Epithelial cell of esophagus (primary cell): ENCODE results near the gene BAD.

Experiments
- DNase-seq: peaks from one replicate; pipeline ENCODE4 v3.0.0; 2010; ENCODE audit warnings: low read depth
- H3K4me3 ChIP-seq: 2 replicates; pipeline ENCODE4 v1.5.1; 2011; ENCODE audit warnings: mild to moderate bottlenecking, low read length, control low read depth
- TF ChIP-seq, protein P1 (sequence below): IDR thresholded peaks from 2 replicates; pipeline ENCODE4 v1.5.1; 2011; ENCODE audit warnings: low read depth, mild to moderate bottlenecking, low read length, control low read depth, inconsistent platforms; ENCODE audit not compliant: insufficient read depth; ENCODE audit errors: missing control alignments

Gene BAD

DNA sequence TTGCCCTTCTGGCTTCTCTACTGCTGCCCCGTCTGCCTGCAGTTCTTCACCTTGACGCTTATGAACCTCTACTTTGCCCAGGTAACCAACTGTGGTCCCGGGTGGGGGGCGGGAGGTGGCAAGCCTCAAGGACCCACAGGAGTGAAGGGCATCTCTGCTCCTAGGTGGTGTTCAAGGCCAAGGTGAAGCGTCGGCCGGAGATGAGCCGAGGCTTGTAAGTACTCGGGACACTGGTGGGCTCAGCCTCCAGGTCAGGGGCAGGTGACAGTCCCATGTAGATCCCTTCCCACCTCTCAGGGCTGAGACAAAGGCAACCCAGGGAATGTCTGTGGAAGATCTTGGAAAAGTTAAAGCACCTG lies 2.3 kb upstream of the BAD start:
- TF ChIP-seq, protein P1, sequence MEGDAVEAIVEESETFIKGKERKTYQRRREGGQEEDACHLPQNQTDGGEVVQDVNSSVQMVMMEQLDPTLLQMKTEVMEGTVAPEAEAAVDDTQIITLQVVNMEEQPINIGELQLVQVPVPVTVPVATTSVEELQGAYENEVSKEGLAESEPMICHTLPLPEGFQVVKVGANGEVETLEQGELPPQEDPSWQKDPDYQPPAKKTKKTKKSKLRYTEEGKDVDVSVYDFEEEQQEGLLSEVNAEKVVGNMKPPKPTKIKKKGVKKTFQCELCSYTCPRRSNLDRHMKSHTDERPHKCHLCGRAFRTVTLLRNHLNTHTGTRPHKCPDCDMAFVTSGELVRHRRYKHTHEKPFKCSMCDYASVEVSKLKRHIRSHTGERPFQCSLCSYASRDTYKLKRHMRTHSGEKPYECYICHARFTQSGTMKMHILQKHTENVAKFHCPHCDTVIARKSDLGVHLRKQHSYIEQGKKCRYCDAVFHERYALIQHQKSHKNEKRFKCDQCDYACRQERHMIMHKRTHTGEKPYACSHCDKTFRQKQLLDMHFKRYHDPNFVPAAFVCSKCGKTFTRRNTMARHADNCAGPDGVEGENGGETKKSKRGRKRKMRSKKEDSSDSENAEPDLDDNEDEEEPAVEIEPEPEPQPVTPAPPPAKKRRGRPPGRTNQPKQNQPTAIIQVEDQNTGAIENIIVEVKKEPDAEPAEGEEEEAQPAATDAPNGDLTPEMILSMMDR, result no peak

DNA sequence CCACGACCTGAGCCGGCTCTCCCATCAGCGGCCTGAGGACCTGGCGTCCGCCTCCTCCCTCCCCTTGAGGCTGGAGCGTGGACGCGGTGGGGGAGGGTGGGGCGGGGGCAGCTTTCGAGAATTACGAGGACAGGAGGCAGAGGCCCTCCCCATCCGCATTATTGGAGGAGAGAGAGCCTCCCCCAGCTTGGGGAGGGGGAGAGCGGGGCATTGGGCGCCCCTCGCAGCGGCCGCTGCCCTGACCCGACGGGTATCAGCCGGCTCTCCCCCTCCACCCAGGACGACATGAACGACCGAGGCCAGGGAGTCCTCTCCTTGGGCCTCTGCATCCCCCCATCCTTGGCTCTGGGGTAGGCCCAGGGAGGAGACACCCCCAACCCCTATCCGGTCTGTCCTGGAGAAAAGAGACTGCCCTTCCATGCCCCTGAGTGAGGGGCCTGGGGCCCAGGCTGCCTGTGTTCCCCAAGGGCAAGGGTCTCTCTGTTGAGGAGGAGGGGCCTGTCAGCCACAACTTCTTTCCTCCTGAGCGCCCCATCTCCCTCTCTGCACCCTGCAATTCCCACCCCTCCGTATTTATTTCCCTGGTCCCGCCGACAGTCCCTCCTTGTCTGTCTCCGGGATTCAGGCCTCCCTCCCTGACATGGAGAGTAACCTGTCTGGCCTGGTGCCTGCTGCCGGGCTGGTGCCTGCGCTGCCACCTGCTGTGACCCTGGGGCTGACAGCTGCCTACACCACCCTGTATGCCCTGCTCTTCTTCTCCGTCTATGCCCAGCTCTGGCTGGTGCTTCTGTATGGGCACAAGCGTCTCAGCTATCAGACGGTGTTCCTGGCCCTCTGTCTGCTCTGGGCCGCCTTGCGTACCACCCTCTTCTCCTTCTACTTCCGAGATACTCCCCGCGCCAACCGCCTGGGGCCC lies 1.7 kb upstream of the BAD start:
- DNase-seq, result no peak
- TF ChIP-seq, protein P1, result no peak
- peak overlapping the region; percentile 55 for H3K4me3 ChIP-seq

More for the DNA sequence above, 2.3 kb upstream of the BAD start:
- no peak for DNase-seq
- H3K4me3 ChIP-seq, result no peak overlapping the region

DNA sequence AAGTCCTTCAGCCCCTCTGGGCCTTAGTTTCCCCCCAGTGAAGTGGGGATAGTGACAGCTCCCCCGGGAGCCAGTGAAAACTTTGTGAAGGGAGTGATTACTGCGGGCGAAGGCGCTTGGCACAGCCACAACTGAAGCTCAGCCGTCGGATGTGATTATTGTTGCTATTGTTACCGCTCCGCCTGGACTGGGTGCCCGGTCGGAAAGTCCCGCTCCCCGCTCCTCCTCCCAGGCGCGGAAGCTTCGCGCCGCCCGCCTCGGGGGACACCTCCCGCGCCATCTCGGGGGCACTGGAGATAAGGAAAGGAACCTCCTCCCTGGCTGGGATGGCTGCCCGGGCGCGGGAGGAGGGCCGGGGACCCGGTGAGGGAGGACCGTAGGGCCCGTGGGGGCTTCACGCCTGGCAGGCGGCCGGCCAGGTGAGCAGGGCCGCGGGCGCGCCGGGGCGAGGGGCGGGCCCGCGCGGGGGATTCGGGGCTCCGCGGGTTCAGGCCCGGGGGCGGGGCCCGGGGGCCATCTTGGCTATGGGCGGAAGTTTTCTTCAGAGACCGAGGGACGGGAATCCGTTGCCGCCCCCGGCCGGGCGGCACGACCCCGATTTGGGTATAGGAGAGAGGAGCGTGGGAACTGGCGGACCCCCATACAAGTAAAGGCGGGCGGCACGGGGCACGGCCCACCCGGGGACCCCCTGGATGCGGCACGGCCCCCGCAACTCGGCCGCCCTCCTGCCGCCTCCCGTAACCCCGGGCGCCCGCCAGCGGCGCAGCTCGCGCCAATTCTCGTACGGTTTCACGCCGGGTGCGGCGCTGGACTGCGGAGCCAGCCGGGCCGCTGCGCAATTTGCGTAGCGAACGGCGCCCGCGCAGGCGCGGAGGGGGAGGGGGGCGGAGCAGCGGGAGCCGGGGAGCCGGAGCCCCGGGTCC lies 758 bp upstream of the BAD start, which contains the start of gene GPR137:
Gene GPR137, plus strand, starts transcription at position 887 of the 923 bp plus-strand sequence. CDS start 677 bp downstream, outside the sequence.
- H3K4me3 ChIP-seq, result peak within 1 kb of the TSS; percentile 70
- TF ChIP-seq, protein P1, result no peak
- peak; percentile 79 for DNase-seq

DNA sequence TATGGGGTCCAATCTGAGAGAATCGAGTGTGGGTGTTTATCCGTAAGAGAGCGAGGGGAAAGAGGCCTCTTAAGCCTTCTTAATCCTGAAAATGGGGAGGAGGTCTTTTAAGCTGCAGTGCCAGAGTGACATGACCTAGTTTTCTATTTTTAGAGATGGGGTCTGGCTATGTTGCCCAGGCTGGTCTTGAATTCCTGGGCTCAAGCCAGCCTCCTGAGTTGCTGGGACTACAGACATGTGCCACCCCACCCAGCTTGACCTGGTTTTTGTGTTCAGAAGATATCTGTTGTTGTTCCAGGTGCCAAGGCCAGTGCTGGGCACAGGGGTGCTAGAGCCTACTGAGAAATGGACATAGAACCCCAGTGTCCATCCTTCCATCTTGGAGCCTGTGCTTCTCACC lies 1.4 kb downstream of the BAD start:
- no peak for DNase-seq
- no peak overlapping the region for H3K4me3 ChIP-seq
- TF ChIP-seq, protein P1, result no peak

DNA sequence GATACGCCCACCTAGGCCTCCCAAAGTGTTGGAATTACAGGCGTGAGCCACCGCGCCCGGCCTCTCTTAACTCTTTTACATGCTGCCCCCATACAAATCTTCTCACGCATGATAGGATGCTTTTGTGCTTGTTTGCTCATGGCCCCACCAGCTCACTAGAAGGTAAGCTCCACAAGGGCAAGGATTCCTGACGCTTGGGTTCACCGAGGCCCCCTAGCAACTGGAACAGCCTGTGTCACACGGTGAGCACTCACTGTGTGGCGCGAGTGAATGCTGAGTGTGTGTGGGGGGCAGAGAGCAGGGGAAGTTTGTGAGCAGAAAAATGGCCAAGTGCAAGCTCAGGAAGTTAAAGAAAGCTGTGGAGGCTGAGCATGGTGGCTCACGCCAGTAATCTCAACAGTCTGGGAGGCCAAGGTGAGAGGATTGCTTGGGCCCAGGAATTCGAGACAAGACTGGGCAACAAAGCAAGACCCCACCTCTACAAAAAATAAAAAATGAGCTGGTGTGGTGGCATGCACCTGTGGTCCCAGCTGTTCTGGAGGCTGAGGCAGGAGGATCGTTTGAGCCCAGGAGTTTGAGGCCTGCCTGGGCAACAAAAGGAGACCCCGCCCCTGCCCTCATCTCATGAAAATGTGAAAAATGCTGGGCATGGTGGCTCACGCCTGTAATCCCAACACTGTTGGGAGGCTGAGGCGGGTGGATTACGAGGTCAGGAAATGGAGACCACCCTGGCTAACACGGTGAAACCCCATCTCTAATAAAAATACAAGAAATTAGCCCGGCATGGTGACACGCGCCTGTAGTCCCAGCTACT lies 2.3 kb downstream of the BAD start:
- no peak for DNase-seq
- TF ChIP-seq, protein P1, result no peak
- no peak overlapping the region for H3K4me3 ChIP-seq

DNA sequence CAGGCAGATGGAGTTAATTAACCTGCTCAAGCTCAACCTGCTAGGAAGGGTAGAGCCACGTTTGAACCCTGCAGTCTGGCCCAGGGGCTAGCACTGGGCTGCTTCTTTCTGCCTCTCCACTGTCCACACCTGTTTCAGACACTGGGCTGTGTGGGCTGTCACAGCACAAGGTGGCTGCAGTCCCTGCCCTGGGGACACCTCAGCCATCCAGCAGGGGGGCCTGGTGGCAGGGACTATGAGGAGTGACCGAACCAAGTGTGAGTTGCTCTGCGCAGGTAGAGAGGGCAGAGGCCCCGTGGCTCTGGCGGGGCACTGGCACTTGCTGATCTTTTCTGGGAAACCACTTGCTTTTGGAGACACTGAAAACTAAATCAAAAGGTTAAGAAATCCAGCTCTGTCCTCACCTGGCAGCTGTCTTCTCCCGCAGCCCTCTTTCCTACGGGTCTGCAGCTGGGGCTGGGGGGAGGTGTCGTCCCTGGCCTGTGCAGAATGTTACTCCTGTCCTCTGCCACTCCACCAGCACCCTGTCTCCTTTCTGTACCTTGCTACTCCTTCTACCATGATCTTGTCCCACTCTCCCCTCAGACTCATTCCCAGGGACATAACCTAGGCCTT lies 5.8 kb downstream of the BAD start:
- TF ChIP-seq, protein P1, result no peak
- no peak for DNase-seq
- H3K4me3 ChIP-seq, result no peak overlapping the region
